HG03565 (cell line): Measurements from ENCODE around the gene DPYD.

Experiments used
- ATAC-seq: cut with Tn5 transposase; IDR thresholded peaks from one replicate; pipeline ENCODE4 v1.9.1; 2021; ENCODE audit warnings: mild to moderate bottlenecking, moderate library complexity; ENCODE audit not compliant: unreplicated experiment

Gene DPYD

DNA sequence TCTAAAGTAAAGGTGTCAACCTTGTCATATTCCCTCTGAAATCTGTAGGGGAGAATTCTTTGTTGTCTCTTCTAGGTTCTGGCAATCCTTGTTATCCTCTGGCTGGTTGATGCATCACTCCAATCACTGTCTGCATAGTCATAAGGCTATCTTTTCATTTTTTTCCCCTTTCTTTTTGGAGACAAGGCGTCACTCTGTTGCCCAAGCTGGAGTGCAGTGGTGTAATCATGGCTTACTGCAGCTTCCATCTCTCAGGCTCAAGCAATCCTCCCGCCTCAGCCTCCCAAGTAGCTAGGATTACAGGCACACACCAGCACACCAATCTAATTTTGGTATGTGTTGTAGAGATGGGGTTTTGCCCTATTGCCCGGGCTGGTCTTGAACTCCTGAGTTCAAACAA lies 12.9 kb downstream of the DPYD start:
- no peak for ATAC-seq

DNA sequence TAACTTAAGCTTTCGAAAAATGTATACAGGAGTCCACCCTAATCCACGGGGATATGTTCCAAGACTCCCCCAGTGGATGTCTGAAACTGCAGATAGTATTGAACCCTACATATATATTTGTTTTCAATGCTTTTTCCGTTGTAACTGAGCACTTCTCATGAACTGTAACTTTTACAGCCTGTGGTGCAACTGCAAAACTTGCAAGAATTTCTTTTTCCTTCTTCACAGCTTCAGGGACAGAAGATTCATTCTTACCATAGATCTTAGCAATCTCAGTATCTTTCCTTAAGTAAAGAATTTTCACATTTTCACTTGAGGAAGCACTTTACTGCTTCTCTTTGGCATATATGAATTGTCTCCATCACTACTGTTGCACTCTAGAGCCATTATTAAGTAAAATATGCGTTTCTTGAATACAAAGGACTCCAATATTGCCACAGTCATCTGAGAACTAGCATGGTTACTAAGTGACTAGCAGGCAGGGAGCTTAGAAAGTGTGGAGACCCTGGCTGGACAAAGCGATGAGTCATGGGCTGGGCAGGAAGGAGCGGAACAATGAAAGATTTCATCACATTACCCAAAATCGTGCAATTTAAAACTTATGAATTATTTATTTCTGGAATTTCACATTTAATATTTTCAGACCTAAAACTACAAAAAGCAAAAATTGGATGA lies 14.1 kb downstream of the DPYD start:
- no peak for ATAC-seq

DNA sequence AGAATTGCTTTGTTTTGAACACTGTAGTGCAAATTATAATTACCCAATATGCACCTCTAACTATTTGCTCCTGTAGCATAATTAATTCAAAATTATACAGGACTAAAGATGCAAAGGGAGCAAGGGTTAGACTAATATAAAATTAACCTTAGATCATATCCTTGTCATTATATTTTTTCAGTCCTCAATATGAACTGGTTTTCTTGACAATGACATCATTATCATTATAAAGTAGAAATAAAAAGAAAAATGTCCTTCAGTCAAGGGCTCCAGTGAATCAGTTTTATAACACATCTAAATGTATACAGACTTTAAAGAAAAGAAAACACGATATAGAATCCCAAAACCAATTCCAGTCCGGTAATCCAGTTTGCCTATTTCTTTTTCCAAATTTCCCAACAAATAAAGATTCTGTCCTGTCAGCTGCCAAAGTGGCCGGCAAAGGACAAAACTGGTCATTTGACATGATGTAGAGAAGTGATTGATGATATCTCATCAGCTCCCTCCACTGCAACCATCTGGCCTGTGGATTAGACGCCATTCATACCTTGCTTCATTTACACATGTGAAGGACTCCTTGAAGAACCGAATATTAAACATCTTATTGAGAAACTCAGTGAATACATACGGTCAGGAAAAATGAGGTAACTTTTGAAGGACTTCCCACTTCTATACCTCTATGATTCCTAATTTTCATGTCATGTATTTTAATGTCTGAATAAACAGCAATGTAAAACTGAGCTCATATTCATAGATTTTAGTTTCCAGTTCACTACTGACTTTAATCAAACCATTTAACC lies 15.5 kb downstream of the DPYD start:
- ATAC-seq: no peak

DNA sequence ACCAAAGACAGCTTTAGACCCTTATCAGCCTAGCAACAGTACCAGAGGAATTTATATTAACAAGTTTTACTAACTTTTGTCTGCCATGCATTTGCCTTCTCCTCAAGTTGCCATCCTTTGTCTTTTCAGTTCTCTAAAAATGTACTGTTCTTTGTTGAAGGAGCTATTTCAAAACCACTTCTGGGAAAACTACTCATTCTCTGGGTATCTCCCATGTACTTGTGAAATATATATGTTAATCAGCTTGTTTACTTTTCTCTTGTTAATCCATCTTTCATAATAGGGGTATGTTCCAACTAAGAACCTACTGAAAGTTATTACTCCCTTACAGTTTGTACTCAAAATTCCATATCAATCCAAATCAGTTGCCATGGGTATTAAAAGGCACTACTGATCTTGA lies 16.3 kb downstream of the DPYD start:
- ATAC-seq: no peak

DNA sequence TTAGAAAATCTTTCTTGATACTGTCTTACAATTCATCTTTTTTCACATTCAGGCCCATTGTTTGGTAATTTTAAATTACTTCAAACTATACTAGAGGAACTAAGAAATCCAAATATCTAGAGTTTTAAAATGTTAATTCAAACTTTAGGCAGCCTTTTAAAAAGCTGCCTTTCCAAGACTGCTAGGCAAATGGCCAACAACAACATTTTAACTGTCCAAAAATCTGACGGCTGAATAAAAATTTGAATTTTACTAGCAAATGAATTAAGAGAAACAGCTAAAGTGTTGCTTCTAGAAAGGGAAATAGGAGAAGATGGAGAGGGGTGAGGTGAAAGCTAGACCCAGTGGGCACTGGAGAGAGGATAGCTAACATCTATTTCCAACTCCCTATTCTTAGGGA lies 17.2 kb downstream of the DPYD start:
- ATAC-seq: no peak

DNA sequence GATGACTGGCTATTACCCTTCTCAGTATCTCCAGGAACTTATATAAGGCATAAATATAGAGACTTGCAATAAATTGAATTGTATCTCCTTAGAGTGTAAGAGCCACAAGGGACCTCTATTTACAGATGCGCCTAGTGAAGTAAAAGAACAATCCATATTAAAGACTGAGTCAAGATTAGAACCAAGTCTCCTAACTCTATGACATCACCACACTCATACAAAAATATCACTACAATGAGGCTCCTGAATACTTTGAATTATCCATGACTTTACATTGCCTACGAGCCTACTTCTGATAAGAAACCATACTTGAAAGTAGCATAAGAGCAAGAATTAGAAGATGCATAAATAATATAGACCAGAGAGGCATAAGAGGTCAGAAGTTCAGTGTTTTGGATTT lies 18.8 kb downstream of the DPYD start:
- ATAC-seq: no peak

DNA sequence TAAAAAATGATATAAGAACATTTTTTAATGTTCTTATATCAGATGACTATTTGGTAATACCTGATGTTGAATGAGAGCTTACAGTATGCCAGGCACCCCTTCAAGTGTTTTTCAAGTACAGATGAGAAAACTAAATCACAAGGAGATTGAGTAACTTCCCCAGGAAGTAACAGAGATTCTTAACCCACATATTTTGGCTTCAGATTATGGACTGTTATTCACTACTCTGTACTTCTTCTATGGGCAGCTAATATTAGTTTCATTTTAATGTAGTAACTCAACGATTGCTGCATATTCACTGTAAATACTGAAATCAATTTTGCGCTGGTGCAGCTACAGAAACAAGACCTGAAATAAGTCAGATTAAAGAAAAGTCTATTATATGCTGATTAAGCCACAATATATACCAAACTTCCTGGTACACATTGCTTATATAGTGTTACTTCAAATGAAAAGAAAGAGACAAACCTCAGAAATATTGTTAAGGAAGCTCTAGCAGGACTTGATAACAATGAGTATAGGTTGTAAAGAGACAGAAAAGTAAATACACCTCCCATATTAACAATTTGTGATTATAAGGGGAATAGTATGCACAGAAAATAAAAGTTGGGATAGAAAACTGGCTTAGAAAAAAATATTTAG lies 19.7 kb downstream of the DPYD start:
- no peak for ATAC-seq

DNA sequence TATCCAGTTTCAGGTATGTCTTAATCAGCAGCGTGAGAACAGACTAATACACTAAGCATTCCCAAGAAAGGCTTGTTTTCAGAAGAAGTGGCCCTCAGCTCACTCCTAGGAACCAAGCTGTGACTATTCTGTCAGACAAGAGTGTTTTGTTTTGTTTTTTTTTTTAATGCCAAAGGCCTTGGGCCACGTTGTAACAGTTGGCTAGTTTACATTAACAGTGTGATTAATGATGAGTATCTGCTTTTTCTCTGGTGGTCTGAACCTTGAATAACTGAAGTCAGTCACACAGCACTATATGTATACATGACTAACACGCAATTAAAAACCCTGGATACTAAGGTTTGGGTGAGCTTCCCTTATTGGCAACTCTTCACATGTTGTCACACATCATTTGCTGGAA lies 21.9 kb downstream of the DPYD start:
- no peak for ATAC-seq

DNA sequence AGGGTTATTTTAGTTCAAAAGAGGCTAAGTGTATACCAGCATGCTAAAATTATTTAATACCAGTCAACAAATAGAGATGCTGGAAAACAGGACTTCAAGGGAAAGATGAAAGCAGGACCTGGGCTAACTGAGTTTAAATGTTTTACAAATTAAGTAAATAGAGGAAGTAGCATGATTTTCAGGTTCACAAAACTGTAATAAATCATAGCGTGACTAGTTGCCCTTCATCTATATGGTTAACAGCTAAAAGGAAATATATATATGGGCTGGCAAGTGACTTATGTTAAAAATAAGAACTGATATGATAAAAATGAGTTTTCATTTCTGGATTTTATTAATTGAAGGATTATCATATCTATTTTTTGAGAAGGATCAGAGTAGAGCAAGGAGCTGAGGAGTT lies 25.6 kb downstream of the DPYD start:
- no peak for ATAC-seq

DNA sequence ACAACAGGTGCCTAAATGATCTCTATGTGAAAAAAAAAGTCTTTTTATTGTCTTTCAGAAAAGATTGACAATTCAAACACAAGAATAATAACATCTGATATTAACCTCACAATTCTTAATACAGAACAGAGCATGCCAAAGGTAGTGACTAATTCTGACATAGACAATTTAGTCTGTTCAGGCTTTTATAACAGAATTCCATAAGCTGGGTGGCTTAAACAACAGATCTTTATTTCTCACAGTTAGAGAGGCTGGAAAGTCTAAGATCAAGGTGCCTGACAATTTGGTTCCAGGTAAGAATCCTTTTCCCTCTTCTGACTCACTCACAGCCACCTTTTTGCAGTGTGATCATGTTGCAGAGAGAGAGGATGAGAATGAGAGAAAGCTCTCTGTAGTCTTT lies 27.0 kb downstream of the DPYD start:
- ATAC-seq: no peak

DNA sequence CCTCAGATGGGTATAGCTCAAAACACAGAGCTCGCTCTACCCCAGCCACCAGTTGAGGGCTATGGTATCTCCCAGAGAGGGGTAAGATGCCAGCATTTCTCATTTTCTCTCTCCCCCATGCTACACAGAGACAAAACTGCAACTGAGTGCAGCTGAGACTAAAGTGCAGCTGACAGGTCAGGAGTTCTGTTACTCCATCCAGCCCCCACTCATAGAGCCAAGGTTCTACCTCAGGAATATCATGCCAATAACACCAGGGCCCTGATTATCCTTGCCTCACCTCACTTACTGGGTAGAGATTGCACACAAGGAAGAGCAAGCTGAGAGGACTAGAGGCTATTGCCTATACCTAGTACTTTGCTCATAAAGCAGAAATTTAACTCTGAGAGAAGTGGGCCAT lies 34.6 kb downstream of the DPYD start:
- ATAC-seq: no peak

DNA sequence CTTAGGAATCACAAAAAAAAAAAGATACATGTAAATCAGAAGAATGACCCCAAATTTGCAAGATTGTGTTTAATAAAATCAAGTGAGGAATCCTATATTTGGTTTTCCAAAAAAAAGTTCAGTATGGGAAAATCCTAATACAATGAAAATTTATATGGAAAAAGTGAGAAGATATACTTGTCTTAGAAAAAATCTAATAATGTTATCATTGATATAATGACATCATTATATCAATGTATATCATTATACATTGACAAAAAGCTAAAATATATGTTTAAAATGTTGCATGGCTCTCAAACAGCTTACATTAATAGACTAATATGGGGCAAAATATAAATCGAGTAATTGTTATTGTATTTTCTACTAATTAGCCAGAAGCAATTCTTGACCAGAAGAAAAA lies 37.0 kb downstream of the DPYD start:
- ATAC-seq: no peak

DNA sequence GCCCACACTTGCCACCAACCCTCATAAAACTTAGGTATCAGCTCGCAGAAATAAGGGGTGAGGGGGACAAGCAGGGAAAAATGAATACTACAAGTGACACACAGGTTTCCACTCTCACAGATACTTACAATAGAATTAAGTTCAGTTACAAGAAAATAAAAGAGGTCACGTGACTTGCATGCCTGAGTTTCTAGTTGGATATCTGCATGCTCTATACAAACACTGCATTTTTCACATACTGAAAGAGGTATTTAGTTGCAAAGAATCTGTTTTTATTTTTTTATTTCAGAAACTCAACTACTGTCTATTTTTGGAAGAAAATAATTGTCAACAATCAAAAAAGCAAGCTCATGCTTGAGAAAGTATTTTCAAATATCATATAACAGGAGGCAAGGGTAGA lies 43.5 kb downstream of the DPYD start:
- ATAC-seq: no peak

DNA sequence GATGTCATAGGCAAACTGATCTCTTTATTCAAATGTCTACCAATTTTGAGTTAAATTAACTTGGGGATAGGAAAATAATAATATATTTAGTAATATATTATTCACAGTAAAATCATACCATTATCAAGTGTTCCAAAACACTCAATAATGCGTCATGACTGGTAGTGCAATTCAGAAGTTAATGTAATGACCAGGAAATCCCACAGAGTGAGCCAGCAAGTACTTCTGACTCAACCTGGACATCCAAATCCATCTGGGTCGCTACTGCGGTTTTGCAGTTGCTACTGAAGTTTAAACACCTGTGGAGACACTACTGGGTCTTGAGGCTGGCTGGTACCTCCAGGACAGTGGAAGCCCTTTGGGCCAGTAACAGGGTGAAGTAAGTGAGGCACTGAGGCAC lies 44.8 kb downstream of the DPYD start:
- ATAC-seq: no peak

DNA sequence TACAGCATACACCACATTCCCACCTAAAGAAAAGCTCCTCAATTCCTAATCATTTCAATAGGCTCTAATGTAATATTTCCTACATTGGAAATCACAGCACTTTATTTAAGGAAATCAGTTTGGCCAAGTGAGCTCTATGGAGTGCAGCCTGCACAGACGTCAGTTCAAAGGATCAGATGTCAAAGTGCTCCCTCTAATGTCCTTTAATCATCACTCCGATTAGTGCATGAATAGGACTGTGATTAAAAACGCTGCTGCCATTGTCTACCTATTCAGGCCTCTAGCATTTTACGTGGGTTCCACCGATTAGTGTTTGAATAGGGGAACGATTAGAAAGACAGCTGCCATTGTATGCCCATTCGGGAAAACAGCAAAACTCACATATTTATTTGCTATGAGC lies 50.2 kb downstream of the DPYD start:
- no peak for ATAC-seq

DNA sequence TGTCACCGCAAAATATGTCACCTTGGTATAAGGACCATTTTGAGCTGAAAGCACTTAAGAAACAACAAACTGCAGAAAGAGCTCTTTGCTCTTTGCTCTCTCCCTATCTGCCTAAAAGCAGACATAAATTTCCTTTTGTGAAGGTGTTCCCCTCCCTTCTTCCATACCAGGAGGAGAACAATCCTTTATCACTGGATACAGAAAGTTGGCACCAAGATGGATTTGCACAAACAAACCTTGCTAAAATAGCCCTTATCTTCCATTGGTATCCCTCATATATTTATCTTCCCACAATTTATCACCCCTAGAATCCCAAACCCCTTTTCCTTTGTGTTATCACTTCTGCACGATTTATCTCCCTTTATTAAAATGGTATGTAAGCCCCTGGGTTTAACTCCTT lies 51.4 kb downstream of the DPYD start:
- ATAC-seq: no peak

DNA sequence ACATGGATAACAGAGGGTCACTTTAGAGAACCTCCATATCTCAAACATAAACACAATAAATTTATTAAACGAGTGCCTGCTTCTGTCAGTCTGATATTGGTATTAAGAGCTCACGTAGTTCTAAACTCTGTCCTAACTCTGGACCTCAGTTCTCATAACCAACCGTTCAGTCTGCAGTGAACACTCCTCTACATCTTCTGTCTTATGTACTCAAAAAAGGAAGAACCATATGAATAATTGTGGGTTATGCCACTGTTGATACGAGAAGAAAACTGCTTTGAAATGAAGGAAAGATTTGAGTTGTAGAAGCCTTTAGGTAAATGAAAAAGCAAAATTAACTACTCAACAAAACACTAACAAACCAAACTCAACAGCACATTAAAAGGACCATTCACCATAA lies 53.7 kb downstream of the DPYD start:
- no peak for ATAC-seq

DNA sequence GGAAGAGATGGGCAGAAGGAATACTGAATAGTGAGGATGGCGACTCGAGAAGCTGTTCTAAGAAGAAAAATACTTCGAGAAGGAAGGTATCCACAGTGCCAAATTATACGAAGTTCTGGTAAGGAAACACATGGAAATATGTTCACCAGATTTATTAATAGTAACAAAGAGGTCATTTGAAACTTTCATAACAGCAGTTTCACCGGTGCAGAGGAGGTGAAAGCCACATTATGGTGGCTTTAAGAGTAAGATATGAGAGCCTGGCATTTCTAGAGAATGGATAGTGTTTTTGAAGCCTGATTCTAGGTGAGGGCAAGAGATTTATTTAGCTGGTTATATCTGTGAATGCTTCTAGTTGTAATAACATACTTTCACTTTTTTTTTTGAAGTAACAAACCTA lies 56.2 kb downstream of the DPYD start:
- ATAC-seq: peak; percentile 74

DNA sequence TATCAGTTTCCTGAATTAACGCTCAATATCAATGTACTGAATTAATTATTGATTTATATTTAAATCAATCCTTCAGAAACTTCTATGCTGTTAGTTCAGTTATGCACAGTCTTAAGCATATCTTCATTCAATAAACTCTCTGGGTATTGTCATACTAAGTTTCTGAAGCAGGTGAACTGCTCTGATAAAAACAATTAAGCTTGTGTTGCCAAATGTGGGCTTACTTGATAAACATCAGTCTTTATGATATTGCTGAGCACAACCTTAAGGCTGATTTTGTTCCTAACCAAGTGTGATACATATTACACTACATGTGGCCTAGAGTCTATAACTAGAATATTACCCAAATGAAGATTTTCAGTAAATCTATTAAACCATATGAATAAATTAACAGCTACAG lies 67.6 kb downstream of the DPYD start:
- no peak for ATAC-seq

DNA sequence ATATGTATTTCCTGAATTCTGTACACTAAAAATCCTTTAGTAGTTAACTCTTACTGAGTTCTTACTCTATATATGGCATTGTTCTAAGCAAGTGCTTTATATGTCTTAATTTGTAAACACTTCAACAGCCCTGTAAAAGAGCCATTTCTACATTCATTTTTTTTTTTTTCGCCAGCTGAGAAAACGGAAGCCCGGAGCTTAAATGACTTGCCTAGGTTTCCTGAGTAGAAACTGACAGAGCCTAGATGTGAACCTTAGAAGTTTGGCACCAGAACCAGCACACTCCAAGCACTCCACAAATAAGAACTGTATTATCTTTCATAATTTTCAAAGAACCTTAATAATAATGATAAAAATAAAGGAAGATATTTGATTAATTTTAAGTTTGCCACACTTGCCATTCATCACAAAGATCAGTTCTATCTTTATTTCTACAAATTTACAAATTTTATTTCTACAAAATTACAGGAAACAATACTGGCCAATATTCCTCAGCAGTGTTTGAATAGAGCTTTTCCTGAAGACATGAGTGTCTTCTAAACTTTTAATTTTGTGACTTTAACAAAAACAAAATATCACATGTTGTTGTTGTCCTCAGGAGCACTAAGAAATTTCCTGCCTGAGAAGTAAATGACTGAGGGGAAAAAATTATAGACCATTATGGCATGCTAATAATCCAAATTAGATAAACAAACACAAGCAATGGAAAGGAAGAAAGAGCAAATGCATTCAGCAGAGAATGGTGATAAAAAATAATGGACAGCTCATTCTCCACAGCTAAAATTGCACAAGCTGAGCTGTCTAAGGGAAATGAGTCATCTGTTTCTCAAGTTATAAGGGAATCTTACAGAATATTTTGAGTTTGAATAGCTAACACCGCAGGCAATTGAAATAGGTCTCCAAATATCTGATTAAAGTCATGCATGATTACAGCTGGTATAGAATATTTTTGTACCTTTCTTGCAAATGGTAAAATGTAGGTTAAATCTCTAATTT lies 71.2 kb downstream of the DPYD start:
- no peak for ATAC-seq

DNA sequence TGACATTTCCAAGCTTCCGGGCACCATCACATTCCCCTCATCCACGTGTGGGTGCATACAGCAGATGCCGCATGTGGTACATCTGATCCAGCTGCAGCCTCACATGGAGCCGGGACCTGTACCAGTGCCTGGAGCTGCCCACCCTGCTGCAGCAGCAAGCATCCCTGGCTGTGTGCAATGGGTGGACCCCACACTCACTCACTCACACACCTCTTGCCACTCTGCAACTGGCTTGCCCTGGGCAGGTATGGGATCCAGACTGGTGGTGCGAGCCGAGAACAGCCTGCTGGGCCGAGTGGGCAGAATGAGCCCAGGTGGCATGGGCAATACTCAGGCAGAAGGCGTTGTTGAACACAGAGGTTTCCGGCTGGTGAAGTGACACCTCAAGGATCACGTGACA lies 75.0 kb downstream of the DPYD start:
- ATAC-seq: no peak
